GM21825 (cell line): ENCODE results near the gene EIF5B.
"Not testable (repeated sequence)": the region's sequence is repeated elsewhere in the genome, so short reads cannot be mapped to it uniquely, and the experiment has no call there.

Experiments
- ATAC-seq: cut with Tn5 transposase; IDR thresholded peaks from one replicate; pipeline ENCODE4 v1.9.1; 2021; ENCODE audit warnings: mild to moderate bottlenecking, moderate library complexity; ENCODE audit not compliant: unreplicated experiment

Gene EIF5B

DNA sequence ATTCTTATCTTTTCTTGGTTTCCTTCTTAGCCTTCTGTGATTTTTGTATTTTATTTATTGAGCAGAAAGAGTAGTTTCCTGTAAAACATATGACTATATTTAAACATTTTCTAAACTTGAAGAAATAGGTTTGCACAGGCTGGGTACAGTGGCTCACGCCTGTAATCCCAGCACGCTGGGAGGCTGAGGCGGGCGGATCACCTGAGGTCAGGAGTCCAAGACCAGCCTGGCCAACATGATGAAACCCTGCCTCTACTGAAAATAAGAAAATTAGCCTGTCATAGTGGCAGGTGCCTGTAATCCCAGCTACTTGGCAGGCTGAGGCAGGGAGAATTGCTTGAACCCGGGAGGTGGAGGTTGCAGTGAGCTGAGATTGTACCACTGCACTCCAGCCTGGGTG, 31.7 kb downstream of the EIF5B start:
- not testable (repeated sequence) for ATAC-seq

DNA sequence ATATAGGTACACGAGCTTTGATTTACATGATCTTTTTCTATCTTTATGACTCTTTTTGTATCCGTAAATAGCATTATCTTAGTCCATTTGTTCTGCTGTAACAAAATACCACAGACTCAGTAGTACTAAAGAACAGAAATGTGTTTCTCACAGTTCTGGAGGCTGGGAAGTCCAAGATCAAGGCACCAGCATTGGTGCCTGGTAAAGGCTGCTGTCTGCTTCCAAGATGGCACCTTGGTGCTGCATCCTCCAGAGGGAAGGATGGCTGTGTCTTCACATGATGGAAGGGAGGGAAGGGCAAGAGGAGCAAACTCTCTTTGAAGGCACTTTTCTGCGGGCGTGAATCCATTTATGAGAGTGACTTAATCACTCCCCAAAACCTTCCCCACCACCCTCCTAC, 36.0 kb downstream of the EIF5B start:
- ATAC-seq: no peak

DNA sequence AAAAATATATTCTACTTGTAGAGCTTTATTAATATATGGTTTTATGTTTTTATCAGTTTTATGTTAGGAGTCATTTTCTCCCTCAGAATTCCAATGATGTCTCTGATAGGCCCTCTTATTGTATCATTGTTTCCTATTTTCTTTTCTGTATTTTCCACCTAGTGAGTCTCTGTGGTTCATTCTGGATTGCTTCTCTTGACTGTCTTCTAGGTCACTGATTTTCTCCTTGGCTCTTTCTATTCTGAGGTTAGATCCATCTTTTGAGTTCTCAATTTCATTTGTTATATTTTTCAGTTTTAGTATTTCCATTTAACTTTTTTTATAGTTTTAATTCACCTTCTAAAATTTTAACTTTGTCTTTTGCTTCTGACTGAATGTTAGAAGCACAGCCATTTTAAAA, 37.6 kb downstream of the EIF5B start:
- no peak for ATAC-seq

DNA sequence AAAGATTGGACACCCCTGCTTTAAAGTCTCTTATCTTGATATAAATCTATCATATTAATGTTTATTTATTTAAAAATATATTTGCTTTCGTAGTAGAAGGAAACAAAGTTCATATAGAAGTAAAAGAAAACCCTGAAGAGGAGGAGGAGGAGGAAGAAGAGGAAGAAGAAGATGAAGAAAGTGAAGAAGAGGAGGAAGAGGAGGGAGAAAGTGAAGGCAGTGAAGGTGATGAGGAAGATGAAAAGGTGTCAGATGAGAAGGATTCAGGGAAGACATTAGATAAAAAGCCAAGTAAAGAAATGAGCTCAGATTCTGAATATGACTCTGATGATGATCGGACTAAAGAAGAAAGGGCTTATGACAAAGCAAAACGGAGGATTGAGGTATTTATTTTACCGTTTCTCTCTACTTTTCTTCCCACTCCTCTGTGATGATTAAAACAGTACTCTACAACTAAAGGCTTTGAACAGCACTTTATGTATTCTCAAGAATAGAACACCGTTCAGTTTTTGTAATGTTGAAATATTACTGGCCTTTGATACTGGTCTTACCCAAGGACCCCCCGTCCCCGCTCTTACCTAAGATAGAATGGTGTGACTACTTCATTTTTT, 39.2 kb downstream of the EIF5B start:
- ATAC-seq: no peak

DNA sequence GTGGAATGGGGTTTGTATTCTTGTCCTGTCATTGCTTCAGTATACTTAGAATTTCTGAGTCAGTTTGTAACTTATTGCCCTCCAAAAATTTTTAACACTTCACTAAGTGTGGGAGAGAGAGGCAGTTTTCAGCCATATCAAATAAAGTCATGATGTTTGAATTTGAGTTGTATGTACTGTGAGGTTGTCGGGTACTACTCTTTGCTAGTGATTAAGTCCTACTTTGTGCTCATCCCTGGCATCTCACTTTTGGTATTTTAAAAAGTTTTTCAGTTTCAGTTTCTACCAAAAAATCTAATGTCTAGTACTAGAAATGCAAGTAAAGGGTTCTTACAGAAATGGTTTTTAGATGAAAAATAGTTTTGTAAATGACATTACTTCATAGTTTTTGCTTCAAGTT, 40.7 kb downstream of the EIF5B start:
- no peak for ATAC-seq

DNA sequence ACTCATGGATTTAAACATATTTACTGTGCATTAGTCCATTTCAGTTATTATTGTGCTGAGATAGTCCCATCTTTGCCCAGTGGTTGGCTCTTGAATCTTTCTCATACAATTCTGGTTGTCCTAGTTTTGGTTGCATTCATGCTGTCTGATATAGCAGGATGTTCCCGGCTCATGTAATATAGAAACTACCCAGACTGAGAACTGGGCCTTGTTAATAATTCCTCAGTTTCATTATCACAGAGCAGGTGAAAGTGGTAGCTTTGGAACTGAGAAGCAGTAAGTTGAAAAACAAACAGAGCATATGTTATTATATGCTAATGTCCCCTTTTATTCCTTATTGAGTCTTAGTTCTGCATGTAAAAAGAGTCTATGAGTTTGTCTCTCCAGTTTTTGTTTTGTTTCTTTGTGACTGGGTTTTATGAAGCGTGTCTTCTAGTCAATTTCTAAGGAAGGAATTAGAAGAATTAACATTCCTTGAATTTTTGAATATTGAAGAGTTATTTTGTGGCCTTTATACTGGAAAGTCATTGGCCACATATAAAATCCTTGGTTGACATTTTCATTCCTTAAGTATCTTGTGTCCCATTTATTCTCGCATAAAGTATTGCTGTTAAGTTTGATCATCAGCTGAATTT, 43.3 kb downstream of the EIF5B start:
- peak; percentile 81 for ATAC-seq

DNA sequence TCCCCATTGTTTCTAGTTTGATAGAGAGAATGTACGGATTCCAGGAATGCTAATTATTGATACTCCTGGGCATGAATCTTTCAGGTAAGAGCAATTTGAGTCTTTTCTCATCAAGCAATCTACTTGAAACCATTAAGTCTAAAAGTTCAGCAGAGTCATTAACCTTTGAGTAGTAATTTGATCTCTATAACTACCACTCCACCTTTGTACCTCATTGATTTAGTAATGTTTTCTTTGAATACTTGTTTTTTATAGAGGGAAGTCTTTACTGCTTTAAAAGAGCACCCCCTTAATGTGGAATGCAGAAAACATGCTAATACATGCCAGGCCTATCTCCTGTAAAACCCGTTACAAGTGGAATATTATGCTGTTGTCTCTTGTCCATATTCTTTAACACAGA, 45.0 kb downstream of the EIF5B start:
- ATAC-seq: no peak

DNA sequence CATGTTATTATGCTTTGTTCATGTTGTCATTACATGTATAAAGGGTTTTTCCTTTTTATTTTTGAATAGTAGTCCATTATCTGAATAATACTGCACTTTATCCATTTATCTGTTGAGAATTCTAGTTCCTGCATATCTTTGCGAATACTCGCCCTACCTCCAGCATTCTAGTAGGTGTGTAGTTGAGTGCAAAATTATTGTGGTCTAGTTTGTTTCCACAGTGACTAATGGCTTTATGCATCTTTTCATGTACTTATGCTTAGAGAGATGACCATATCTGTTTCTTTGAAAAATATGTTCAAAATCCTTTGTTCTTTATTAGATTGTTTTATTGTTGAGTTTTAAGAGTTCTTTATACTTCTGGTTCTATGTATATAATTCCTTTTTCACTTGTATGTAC, 48.8 kb downstream of the EIF5B start:
- ATAC-seq: no peak

DNA sequence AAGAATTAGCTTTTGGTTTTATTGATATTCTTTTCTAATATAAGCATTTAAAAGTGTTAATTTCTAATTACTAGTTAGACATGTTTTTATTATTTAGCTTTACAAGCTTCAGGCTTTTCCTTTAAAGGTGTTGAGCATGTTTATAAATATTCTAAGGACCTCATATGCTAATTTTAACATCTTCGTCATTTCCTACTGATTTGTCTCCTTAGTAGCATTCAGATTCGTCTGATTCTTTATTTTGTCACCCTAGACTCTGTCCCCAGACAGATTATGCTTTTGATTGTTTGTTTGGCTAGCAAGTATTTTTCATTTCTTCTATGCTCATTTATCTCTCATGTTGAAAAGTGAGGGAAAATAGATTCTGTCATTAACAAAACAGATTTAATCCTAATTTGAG, 51.7 kb downstream of the EIF5B start:
- no peak for ATAC-seq

DNA sequence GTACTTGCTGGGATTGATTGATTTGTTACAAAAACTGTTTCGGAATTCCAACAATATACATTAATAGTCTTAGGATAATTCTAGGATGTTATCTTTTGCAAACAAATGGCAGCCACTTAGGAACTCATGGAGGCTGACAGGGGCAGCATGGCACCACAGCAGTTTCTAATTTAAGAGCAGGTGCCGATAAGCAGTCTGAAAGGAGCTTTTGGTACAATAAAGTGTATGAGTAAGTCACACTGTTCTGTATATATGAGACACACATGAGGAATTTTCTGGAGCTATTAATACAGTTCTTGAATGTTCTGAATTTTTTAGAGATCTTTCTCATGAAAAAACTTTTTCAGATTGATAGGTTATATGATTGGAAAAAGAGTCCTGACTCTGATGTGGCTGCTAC, 52.2 kb downstream of the EIF5B start:
- ATAC-seq: no peak

DNA sequence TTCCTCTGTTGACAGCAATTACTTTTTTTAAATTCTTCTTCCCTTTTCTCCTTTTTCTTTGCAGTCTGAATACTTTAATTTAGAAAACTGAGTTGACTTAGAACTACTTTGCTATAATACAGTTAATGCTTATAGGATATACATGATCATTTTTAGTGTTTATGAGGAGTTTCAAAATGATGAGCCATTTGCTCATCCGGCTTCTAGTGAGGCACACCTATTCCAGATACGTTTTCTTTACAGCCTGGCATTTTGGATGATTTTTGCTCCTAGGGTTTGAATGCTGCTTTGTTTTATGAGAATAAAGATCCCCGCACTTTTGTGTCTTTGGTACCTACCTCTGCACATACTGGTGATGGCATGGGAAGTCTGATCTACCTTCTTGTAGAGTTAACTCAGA, 52.8 kb downstream of the EIF5B start:
- no peak for ATAC-seq

DNA sequence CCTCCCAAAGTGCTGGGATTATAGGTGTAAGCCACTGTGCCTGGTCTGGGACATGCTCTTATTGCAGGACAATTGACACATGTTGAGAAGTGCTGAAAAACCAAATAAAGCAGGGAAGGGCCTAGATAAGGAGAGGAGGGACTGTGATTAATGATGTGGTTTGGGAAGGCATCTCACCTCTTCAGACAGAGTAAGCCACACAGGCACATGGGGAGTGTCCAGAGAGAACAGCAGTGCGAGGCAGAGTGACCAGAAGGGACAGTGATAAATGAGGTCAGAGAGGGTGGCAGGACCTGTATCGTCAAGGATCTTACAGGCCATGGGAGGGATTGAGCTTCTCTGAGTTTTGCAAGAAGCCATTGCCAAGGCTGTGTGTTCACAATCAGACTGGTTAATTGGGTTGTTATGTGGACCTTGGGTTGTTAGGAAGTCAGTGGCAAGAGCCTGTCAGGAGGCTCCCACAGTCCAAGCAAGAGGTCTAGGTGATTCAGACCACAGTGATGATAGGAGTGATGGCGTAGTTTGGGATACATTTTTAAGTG, 58.5 kb downstream of the EIF5B start:
- no peak for ATAC-seq

DNA sequence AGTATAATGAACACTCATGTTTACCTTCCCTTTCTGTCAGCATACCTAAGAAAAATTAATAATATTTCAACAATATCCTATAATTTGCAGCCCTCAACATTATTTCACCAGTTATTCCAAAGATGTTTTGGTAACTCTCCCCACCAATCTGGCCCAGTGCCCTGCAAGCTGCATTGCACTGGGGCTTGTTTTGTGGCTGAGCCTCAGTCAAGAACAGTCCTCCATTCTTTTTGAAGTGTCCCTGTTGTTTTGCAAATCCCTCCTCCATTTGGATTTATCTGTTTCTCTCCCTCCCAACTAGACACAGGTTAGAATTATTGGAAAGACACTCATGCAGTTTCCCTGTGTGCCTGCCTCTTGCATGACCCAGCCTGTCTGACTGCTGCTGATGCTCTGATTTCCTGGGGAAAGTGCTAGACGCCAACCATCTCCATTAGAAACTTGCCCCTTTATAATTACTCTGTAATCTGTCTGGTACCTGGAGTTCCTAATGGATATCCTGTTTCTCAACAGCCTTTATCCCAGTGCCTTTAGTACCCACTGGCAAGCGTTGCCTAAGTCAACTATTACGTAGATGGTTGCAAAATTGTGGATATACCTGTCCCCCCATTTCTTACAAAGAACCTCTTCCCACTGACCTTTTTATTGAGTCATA, 60.2 kb downstream of the EIF5B start:
- no peak for ATAC-seq

DNA sequence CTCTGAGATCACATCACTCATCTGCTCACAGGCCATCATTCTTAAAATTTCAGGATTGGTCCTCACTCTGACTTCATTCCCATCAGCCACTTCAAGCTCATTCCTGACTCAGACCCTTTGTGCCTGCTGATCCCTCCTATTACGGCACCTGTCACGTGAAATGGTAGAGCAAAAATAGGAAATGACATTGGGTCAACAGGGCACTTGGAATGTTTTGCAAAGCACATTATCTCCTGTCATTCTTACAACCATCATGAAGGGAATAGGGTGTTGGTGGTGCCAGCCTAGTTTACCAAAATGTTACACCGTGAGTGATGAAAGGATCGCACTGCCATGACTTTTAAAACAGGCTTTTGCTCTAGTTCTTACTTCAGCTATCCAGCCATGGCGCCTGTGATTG, 61.1 kb downstream of the EIF5B start:
- ATAC-seq: no peak

DNA sequence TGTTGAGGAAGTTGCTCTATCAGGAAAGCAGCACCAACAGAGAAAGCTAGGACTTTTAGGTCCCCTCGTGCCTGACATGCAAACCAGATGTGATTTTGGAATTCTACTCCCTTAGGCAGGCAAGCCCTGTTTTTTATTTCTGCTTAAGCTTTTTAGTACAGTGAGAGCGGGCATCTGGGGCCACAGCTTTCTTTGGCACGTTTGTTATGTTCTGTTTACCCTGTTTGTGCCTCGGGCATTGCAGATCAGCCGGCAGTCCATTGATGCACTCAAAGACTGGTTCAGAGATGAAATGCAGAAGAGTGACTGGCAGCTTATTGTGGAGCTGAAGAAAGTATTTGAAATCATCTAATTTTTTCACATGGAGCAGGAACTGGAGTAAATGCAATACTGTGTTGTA, 61.9 kb downstream of the EIF5B start:
- ATAC-seq: no peak

DNA sequence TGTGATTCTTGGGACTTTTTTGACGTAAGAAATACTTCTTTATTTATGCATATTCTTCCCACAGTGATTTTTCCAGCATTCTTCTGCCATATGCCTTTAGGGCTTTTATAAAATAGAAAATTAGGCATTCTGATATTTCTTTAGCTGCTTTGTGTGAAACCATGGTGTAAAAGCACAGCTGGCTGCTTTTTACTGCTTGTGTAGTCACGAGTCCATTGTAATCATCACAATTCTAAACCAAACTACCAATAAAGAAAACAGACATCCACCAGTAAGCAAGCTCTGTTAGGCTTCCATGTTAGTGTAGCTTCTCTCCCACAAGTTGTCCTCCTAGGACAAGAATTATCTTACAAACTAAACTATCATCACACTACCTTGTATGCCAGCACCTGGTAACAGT, 62.6 kb downstream of the EIF5B start:
- no peak for ATAC-seq

DNA sequence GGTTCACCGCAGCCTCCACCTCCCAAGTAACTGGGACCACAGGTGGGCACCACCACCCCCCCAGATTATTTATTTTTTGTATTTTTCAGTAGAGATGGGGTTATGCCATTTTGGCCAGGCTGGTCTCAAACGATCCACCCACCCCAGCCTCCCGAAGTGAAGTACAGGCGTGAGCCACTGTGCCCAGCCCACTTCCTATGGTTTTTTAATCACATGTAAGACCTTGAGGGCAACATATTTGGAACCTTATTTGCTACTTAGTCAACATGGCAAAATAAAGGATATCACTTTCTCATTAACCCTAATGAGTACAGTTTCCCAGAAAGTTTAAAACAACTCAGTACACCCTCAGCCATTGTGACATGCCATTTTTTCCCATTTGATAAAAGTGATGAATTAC, 64.7 kb downstream of the EIF5B start:
- ATAC-seq: no peak

DNA sequence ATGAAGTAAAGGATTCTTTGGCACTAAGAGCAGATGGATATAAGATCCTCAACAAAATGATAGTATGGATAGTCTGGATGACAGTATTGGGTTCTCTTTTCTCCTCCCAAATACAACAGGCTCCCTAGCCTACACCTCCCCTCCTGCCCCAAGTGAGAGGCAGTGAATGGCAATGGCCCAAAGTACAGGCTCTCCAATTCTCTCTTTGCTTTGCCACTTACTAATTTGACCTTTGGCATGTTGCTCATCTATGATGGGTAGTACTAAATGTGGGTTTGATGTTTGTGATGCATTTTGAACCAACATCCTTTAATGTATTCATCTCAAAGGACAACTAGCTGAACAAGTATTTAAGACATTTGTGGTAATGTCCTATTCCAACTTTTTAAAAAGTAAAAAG, 65.9 kb downstream of the EIF5B start:
- ATAC-seq: no peak

DNA sequence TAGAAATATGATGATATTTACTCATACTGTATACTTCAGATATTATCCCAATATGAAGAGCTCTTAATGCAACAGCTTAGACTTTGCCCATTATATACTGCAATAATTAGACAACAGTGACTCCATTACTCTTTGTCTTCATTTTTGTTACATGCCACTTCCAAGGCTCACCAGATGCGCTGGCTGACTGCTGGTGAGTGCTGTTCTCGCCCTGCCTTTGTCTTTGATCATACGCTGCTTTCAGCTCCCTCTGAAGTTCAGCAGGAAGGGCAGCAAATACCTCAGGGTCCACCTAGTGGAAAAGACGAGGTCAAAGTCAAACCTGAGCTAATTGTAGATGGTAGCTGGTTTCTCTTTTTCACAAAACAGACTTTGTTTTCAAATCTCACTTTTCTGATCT, 66.3 kb downstream of the EIF5B start:
- ATAC-seq: no peak

DNA sequence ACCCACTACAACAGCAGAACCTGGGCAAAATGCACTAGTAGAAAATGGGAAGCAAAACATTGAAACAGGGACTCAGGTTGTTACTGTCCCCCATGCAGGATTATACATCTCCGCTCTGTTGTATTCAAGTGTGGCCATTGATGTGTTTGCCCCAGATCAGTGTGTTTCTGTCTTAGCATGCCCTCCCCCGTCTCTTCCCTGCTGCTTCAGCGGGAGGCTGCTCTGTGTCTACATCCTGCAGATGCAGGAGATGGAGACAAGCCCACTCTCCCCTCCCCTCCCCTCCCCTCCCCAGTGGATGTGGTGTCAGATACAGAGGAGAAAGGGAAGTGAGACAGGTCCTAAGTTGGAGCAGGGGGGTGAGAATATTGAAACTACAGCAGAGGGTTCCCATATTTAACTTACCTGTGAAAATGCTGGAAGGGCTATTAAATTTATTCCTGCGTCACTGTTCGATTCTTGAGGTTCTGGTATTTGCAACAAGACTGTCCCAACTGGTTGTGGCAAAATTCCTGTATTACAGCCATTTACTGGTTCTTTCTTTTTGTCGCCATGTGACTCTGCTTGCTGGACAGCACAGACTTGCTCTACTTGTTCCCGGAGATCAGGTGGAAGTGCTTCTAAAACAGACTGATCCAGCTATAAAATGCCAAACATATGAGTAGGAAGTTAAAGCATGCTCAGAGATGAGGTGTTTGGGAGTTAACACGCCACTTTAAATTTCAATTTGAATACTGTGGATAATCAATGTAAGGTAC, 67.0 kb downstream of the EIF5B start:
- ATAC-seq: no peak

DNA sequence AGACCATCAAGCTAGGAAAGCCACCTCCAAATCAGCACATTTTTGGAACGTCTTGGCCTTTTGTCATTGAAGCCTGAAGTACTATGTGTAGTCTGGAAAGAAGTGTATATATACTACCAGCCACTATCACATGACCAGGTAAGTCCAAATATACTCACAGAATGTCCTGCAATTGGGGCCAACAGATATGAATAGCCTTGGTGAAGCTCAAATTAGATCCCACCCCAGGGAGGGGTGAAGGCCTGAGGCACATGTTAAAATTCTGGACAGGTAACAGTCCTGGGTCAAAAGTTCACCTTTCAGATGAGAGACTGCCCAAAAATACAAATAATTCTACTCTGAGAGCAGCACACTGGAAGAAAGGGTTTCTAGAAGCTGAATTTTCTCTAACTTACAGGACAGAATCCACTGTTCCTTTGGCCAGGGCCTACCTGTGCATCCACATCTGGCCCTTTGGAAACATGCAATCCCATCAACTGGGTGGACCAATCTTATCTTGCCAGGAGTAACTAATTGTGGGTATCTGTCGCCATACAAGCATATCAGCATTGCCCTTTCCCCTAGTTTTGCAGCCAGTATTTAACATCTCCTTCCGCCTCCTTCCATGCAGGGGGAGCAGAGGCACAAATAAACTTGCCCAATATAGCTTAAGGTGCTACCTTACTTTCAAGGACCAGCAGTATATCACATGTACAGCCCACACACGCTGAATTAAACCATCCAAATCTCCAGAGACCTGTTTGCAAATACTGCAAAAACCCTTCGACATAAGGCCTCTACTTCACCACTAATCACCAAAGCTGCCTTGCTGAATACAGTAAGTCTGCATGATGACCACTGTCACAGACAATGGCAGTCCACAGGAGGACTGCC, 67.8 kb downstream of the EIF5B start:
- ATAC-seq: no peak
